Endothelial cell of umbilical vein (primary cell): ENCODE measurements around the gene RSRC1. TPM values are rescaled to one million over a fixed set of nuclear protein-coding genes. Genes with fewer than 3 reads are reported as not detected.

ENCODE experiments used
- BruUV-seq: library from RNA; stranded (reverse); fragments of 400-500 nt; replicated peaks from 2 replicates; lab custom pipeline; 2021; lab: Mats Ljungman, UMichigan
- CTCF ChIA-PET: fragments of 300-600, 350-600 bp; sonication (Branson Sonifier 250); formaldehyde crosslinking; loops from one replicate; lab custom pipeline; 2021; ENCODE audit warnings: antibody characterized with exemption, inconsistent platforms; lab: Charles Lee
- POLR2A ChIA-PET: fragments of 300-600, 350-600 bp; sonication (Branson Sonifier 250); formaldehyde crosslinking; loops from one replicate; lab custom pipeline; 2021; ENCODE audit warnings: antibody characterized with exemption, inconsistent platforms; lab: Charles Lee
- DNase-seq: peaks from one replicate; pipeline ENCODE4 v3.0.0-alpha.2; 2011; ENCODE audit warnings: low read depth, low spot score
- FAIRE-seq: peaks from 2 replicates; lab custom pipeline; 2011; peaks lifted over from hg19 to GRCh38; lab: Jason Lieb, UNC
- H2AFZ ChIP-seq: 2 replicates; pipeline ENCODE4 v1.6.0; 2012; ENCODE audit warnings: low read depth, low read length, control low read depth, inconsistent platforms
- H3K27ac ChIP-seq: 2 replicates; pipeline ENCODE4 v1.5.1; 2011; ENCODE audit warnings: low read depth, mild to moderate bottlenecking, control low read depth, low read length, moderate library complexity; ENCODE audit not compliant: insufficient read depth
- H3K27me3 ChIP-seq, 2 experiments: 2 replicates each; pipeline versions ENCODE4 v1.6.0 to v1.6.1; 2011; ENCODE audit warnings: low read length in 2 of 2, mixed read lengths in 1 of 2; ENCODE audit not compliant: control insufficient read depth in 2 of 2, insufficient read depth in 2 of 2
- H3K36me3 ChIP-seq, 2 experiments: 2 replicates in 1 of 2; 3 replicates in 1 of 2; pipeline ENCODE4 v1.5.1; 2011; ENCODE audit warnings: low read length in 2 of 2, mild to moderate bottlenecking in 1 of 2, moderate library complexity in 1 of 2; ENCODE audit not compliant: control insufficient read depth in 2 of 2, insufficient read depth in 2 of 2; ENCODE audit errors: extremely low read depth in 1 of 2
- H3K4me1 ChIP-seq: 3 replicates; pipeline ENCODE4 v1.5.1; 2011; ENCODE audit warnings: mild to moderate bottlenecking, low read length; ENCODE audit not compliant: control insufficient read depth, insufficient read depth; ENCODE audit errors: extremely low read depth
- H3K4me2 ChIP-seq: 2 replicates; pipeline ENCODE4 v1.6.1; 2011; ENCODE audit warnings: low read length, control low read depth, mixed read lengths; ENCODE audit not compliant: insufficient read depth
- H3K4me3 ChIP-seq, 3 experiments: fragments of 200-600 bp in 1 of 3; sonication (generic), shearing (Covaris generic) in 1 of 3; replicated peaks in 1 of 3; 2 replicates each; pipeline ENCODE4 v1.5.1; 2011 to 2016; ENCODE audit warnings: control low read depth in 3 of 3, low read length in 3 of 3, mild to moderate bottlenecking in 2 of 3, inconsistent platforms in 1 of 3, low read depth in 1 of 3, moderate library complexity in 1 of 3; ENCODE audit not compliant: insufficient read depth in 1 of 3
- H3K79me2 ChIP-seq: 2 replicates; pipeline ENCODE4 v1.6.0; 2012; ENCODE audit warnings: low read length, inconsistent platforms; ENCODE audit not compliant: control insufficient read depth, insufficient read depth
- H3K9ac ChIP-seq: replicated peaks from 2 replicates; pipeline ENCODE3; 2011; ENCODE audit warnings: low read length, control low read depth; ENCODE audit not compliant: insufficient read depth; ENCODE audit errors: extremely low read depth
- H3K9me1 ChIP-seq: replicated peaks from 3 replicates; pipeline ENCODE4 v1.6.0; 2011; ENCODE audit warnings: mild to moderate bottlenecking, low read length; ENCODE audit not compliant: control insufficient read depth, insufficient read depth; ENCODE audit errors: extremely low read depth
- H3K9me3 ChIP-seq: replicated peaks from 2 replicates; pipeline ENCODE4 v1.5.1; 2012; ENCODE audit warnings: low read length, inconsistent platforms; ENCODE audit not compliant: control insufficient read depth, insufficient read depth
- H4K20me1 ChIP-seq: replicated peaks from 2 replicates; pipeline ENCODE3; 2011; ENCODE audit warnings: mild to moderate bottlenecking, low read length; ENCODE audit not compliant: control insufficient read depth, insufficient read depth; ENCODE audit errors: extremely low read depth
- CTCF ChIP-seq, 2 donors: IDR thresholded peaks; 1 replicate in 1 of 2; 2 replicates in 1 of 2; pipeline ENCODE4 v1.5.1; 2011; ENCODE audit warnings: low read length in 2 of 2, mild to moderate bottlenecking in 2 of 2, moderate library complexity in 2 of 2, control low read depth in 1 of 2, inconsistent platforms in 1 of 2, low read depth in 1 of 2; ENCODE audit not compliant: insufficient read depth in 1 of 2; ENCODE audit errors: extremely low read depth in 1 of 2
- EZH2 ChIP-seq: IDR thresholded peaks from 2 replicates; pipeline ENCODE4 v1.6.1; 2012; ENCODE audit warnings: borderline replicate concordance, low read depth, mild to moderate bottlenecking, moderate library complexity, low read length, inconsistent platforms; ENCODE audit not compliant: severe bottlenecking
- FOS ChIP-seq: IDR thresholded peaks from 2 replicates; pipeline ENCODE4 v1.6.1; 2011; ENCODE audit warnings: mild to moderate bottlenecking, low read length, moderate library complexity, borderline replicate concordance; ENCODE audit not compliant: insufficient read depth
- GATA2 ChIP-seq: IDR thresholded peaks from 2 replicates; pipeline ENCODE4 v1.7.0; 2011; ENCODE audit warnings: low read depth, mild to moderate bottlenecking, moderate library complexity, mixed read lengths, low read length; ENCODE audit not compliant: insufficient read length, insufficient read depth
- JUN ChIP-seq: IDR thresholded peaks from 2 replicates; pipeline ENCODE4 v1.6.1; 2011; ENCODE audit warnings: borderline replicate concordance, low read depth; ENCODE audit not compliant: insufficient read length, insufficient read depth
- MAX ChIP-seq: IDR thresholded peaks from 2 replicates; pipeline ENCODE4 v1.6.1; 2011; ENCODE audit not compliant: insufficient read depth, insufficient read length
- MYC ChIP-seq: IDR thresholded peaks from one replicate; pipeline ENCODE4 v1.6.1; 2011; ENCODE audit warnings: mild to moderate bottlenecking, low read depth, low read length
- POLR2A ChIP-seq: IDR thresholded peaks from 2 replicates; pipeline ENCODE4 v1.6.1; 2012; ENCODE audit warnings: low read depth, mild to moderate bottlenecking, control low read depth, low read length
- POLR2AphosphoS5 ChIP-seq: IDR thresholded peaks from 2 replicates; pipeline ENCODE4 v1.6.1; 2012; ENCODE audit warnings: low read depth, mild to moderate bottlenecking, control low read depth, low read length, moderate library complexity; ENCODE audit not compliant: insufficient read depth
- dilution Hi-C: fragments of 300-500 bp; cut with MboI; formaldehyde crosslinking; loops from one replicate; pipeline ENCODE4 v1.15.0; 2019; ENCODE audit warnings: low sequenced_read_pairs; ENCODE audit not compliant: extremely low pct_ligation_motif_present
- intact Hi-C: fragments of 100-400 bp; cut with micrococcal nuclease; formaldehyde crosslinking; loops from one replicate; pipeline ENCODE4 v1.10.0; 2022
- polyA plus RNA-seq, 4 experiments: library from polyadenylated mRNA; depleted of rRNA in 3 of 4; stranded (reverse) in 3 of 4; unstranded in 1 of 4; fragments of >200 nt; gene quantifications; 2 replicates each; pipeline versions ENCODE4 v1.2.1 to v1.2.3, GENCODE V29; 2011 to 2012; ENCODE audit warnings: missing spikeins in 1 of 4
- total RNA-seq: library from RNA; stranded (reverse); gene quantifications from 2 replicates; pipeline ENCODE4 v1.2.3, GENCODE V29; 2021

Gene RSRC1
- total and polyA plus RNA-seq, 2 donors (not counting 3 experiments of a cell fraction or from before 2014, with no cell fraction given): 1.8 to 25.4 TPM

- Histone ChIP-seq H3K9ac (no peak overlapping the region), H3K4me1 (no peaks in the 10 kb centered on the region), H3K9me1 (no peaks in the 10 kb centered on the region), H3K36me3 (no peaks in the 10 kb centered on the region), H4K20me1 (no peaks in the 10 kb centered on the region), H3K27ac (no peak overlapping the region), H3K4me3 (no peak overlapping the region), H3K27me3 (no peaks in the 10 kb centered on the region), H3K79me2 (no peaks in the 10 kb centered on the region), H3K9me3 (no peaks in the 10 kb centered on the region), H3K4me2 (no peak overlapping the region), H2AFZ (no peak overlapping the region)
- DNase-seq (no peak), FAIRE-seq (no peak)
- dilution Hi-C loops: no loop called here
- CTCF ChIA-PET: interaction anchor here (0.8 to 1.3 kb wide), 2 partner anchors 8 to 30 kb away, joined by 3 to 7 read pairs; no protein-coding TSS in a partner anchor
- POLR2A ChIA-PET: no interaction called here
- no TSS peak for BruUV-seq
- intact Hi-C loops: no loop called here
- no peak for TF ChIP-seq MYC
- no peak for TF ChIP-seq CTCF (IDR thresholded peaks at IDR 0.05; ENCODE audit: extremely low read depth in 1 of 2, insufficient read depth in 1 of 2, low read depth in 1 of 2, low read length in 2 of 2)
- no peak for TF ChIP-seq POLR2AphosphoS5
- TF ChIP-seq JUN: no peak
- no peak for TF ChIP-seq FOS
- no peak for TF ChIP-seq GATA2
- no peak for TF ChIP-seq MAX
- no peak for TF ChIP-seq EZH2
- TF ChIP-seq POLR2A: no peak
These were observed 353.7 kb downstream of the RSRC1 start for GRCh38 chr3:158463556-158463955.
